ENCODE data around the gene XRCC3.

The XRCC3 gene

GRCh38 chr14:103705504-103706284 lies 9.6 kb downstream of the XRCC3 start:
- no peak for DNase-seq

GRCh38 chr14:103705118-103705503 lies 10.1 kb downstream of the XRCC3 start:
- DNase-seq: no peak

- DNase-seq: no peak
Measured at GRCh38 chr14:103704708-103705107, 10.5 kb downstream of the XRCC3 start.

DNA sequence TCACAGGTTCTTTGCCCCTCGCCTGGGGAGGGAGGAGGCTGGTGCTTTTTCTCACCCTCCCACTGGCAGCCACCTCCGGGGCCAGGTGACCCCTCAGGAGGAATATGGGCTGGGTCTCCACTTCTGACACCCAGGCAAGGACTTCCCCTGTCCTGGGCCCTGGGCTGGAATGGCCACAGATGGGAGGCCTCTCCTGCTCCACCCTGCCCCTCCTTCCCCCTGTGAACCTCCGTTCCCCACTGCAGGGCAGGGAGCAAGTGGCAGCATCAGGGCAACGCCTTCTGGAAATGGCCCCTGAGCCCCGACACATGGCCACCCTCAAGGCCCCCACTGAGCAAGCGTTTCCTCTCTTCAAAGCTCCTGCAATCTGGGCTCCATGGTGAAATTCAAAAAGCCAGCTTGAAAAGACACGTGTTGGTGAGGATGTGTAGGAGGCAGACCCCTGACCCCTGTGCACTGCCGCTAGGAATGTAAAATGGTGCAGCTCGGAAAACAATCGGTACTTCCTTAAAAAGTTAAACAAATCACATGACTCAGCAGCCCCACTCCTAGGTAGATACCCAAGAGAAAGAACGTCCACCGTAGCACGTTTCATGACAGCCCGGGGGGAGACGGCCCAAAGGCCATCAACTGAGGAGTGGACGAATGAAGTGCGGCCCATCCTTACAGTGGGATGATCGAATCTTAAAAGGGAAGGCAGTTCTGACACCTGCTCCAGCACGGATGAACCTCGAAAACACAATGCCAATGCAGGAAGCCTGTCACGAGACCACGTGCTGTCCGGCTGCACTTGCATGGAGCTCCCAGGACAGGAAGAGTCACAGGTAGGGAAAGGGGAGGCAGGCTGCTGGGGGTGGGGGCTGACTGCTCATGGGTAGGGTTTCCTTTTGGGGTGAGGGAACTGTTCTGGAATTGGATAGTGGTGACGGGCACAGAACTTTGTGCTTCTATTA lies 11.5 kb downstream of the XRCC3 start:
- no peak for DNase-seq

GRCh38 chr14:103702497-103703432 lies 12.5 kb downstream of the XRCC3 start:
- no peak for DNase-seq

DNA sequence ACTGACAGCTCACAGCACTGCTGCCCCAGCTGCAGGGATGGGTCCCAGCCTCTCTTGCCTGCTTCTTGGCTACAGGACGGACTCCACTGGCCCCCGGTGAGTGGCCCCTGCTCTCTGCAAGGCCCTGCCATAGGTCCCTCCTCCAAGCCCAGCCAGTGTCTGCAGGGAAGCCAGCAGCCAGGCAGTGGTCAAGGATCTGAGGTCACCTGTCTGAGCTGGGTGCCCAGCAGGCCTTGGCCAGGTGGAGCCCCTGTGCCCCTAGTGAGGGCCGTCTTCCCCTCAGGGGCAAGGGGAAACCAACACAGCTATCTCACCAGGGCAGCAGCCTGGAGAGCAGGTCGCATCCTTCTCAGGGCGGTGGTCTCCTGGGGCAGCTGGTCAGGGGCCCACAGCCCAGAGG lies 13.2 kb downstream of the XRCC3 start:
- DNase-seq: no peak

- no peak for DNase-seq
Measured at GRCh38 chr14:103700753-103701490, 14.3 kb downstream of the XRCC3 start.

- peak; percentile 34 to 79 for DNase-seq
Measured at GRCh38 chr14:103699901-103700752, 15.1 kb downstream of the XRCC3 start.

GRCh38 chr14:103699261-103699661 lies 16.0 kb downstream of the XRCC3 start:
- no peak for DNase-seq

DNA sequence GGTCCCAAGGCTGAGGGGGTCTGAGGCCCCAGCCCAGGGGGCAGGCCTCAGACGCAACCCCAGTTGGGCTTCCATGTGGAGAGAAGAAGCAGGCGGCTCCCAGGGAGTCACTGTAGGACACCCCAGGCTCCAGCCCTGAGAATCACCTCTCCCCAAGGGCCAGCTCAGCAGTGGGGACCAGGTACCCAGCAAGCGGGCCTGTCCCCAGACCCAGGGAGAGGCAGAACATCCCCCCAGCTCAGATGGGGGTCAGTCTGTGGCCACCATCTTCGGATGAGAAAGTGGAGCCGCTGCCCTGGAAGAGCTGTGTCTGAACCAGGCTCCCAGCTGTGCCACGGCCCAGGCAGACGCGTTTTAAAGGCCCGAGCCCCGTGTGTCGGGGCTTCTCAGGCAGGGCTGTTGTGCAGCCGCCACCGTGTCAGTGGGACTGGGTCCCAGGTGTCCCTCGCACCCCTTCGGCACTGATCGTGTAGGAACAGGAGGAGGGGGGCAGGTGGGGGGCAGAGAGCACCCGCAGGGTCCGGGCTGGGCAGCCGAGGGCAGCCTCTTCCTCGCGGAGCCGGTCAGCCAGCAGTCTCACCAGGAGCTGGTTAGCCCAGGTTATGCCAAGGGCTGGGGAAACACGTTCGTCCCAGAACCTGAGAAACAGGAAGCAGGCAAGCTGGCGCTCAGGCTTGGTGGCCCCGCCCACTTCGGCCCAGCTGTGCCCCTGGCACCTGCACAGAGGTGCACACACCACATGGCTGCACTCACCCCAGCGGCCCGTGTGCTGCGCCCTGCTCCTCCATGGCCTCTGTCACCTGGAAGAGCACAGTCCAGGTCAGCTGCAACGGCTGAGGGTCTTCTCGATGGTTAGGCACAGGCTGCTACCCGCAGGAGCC lies 16.6 kb downstream of the XRCC3 start:
- no peak for DNase-seq

DNA sequence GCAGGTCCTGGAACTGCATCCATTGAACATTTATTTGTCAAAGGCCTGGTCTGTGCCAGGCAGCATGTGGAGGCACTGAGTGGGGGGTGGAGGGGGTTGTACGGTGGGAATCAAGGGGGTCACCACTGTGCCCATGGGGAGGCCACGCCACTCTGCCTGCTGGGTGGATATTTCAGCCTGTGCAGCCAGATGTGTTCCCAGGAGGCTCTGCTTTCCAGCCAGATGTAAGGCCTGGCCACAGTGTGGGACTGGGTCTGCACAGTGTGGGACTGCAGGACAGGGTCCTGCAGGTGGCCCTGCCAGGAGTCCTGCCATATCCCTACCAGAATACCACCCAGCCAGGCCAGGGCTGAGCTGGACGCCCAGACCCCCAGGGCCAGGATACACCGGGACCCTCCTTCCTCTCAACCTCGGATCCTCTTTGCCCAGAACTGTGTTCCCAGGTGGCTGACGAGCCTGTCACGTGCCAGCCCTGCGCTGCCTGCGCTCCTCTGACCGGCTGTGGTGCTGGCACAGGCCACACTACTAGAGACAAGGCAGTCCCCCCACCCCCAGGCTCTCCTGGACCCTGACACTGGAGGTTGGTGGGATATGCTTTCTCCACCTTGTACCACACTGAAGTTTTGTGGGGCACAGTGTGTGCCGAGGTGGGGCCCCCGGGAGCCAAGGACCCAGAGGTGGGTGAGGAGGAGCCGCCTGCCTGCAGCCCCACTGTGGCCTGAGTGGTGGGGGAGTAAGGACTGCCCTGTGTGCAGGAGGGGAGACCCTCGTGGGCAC lies 17.5 kb downstream of the XRCC3 start:
- DNase-seq: no peak

- no peak for DNase-seq
Measured at GRCh38 chr14:103697206-103697602, 18.0 kb downstream of the XRCC3 start.

DNA sequence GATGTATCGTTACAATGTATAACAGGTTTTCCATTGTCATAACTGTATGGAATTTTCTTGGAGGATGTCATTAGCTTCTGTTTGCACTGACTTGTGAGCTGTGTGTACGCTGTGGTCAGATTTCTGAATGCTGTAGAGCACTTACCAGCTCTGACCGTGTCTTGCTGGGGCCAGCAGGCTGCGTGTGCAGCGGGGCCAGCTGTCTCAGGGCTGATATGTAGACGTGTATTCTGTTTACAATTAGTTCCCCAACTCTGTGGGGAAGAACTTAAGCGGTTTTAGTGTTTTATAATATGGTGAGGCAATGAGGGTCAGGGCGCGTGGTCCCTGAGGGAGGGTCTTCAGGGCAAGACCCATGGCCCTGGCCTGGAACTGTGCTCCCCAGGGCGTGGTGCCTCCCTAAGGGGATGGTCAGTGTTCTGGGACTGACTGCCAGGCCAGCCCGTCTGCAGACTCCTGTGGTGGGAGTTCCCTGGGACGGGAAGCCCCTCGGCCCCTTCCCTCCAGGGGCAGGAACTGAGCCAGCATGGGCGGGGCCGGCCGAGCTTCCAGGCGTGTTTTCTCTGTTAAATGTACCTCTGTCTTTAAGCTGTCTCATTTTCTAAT lies 18.7 kb downstream of the XRCC3 start:
- peak in 1 of 2 donors; percentile 15 for DNase-seq

- DNase-seq: no peak
Measured at GRCh38 chr14:103696070-103696402, 19.2 kb downstream of the XRCC3 start.

DNA sequence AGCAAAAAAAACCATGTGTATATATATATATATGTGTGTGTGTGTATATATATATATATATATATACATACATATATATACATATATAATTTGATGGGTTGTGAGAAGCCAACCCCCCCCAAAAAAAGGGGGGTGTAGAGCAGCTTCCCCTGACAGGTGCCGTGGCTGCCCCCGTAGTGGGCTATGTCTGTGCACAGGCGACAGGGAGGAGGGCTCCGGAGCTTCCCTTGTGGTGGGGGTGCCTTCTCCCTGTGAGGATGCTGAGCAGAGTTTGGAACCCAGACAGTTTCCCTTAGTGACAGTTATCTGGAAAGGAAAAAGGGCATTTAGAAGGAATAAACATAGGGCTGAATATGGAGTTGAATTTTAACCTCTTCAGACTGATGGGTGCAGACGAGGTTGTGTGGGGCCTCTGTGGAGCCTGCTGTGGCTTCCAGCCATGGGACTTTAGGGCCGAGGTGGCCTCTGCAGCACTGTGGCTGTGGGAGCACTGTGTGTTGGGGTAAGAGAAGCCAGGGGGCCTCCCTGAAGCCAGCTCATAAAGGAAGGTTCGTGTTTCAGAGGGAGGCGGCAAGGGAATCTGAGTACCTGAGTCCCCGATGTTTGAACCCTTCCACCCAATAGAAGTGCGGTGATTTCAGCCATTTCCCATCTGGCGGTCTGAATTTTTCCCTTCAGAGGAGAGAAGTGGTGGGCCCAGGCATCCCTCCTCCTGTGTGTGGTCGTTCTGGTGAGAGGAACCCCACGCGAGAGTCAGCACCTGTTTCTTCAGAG lies 19.8 kb downstream of the XRCC3 start:
- DNase-seq: no peak

DNA sequence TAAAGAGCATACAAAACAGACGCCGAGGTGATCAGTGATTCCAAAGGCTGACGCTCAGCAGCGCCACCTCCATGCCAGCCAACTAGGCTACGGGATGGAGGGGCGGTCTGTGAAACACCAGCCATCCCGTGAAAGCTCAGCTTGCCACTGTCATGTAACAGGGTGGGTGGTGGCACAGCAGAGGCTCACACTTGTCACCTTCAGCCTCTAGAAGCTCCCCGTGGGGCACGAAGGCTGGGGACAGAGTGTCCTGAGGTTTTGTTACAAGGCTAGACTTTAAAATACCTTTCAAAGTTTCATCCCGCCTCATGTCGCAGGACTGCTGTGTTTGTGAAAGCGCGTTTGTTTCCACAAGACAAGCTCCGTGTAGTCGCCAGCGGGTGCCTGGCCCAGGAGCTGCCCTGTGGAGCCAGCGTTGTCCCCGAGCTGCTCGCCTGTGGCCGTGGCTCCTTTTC lies 20.7 kb downstream of the XRCC3 start:
- DNase-seq: no peak

- DNase-seq: no peak
Measured at GRCh38 chr14:103693515-103693914, 21.7 kb downstream of the XRCC3 start.

DNA sequence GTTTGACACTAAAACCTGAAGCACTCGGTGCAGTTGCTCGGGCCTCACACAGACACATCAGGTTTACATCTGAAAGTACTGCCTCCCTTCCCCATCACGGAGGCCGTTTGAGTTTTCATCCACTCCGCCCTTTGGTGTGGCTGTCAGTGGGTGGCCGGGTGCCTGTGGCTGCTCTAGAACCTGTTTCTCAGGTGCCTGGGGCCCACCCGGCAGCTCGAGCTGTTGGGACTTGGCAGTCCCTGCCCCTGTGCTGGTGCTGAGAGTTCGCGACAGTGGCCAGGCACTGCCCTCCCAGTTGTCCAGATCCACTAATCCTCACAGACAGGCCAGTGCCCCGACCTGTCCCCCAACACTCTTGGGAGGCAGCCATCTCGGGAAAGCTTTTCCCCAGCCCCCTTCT lies 22.4 kb downstream of the XRCC3 start:
- DNase-seq: no peak

All from hippocampal formation (tissue), 2 donors.